AG04449 (cell line): Measurements from ENCODE around the gene VAPB.

Experiments used
- CTCF ChIA-PET: fragments of 350-600 bp; formaldehyde crosslinking; extraction: SDS; loops from one replicate; lab custom pipeline; 2021; ENCODE audit warnings: antibody characterized with exemption; lab: Yijun Ruan, JAX
- POLR2A ChIA-PET: fragments of 400-600, 350-600 bp; formaldehyde crosslinking; extraction: SDS; loops from one replicate; lab custom pipeline; 2020; ENCODE audit warnings: antibody characterized with exemption, inconsistent platforms; lab: Yijun Ruan, JAX
- DNase-seq: peaks from one replicate; pipeline ENCODE4 v3.0.0-alpha.2; 2010; ENCODE audit warnings: low read depth, low spot score
- H3K4me3 ChIP-seq: 2 replicates; pipeline ENCODE4 v1.5.1; 2011; ENCODE audit warnings: low read depth, mild to moderate bottlenecking, control low read depth, low read length
- CTCF ChIP-seq: IDR thresholded peaks from one replicate; pipeline ENCODE4 v1.5.1; 2011; ENCODE audit warnings: mild to moderate bottlenecking, moderate library complexity, low read length, control low read depth, inconsistent platforms; ENCODE audit not compliant: insufficient read depth; ENCODE audit errors: missing control alignments

VAPB gene

GRCh38 chr20:58492074-58492718, 103.2 kb downstream of the VAPB start:
- POLR2A ChIA-PET = no interaction called here
- no peak for TF ChIP-seq CTCF
- no peak overlapping the region for H3K4me3 ChIP-seq
- DNase-seq = no peak
- CTCF ChIA-PET = interaction anchor here (0.9 to 1.0 kb wide), 2 partner anchors 11 to 15 kb away, joined by 3 to 4 read pairs; no protein-coding TSS in a partner anchor

GRCh38 chr20:58492795-58493524, 103.9 kb downstream of the VAPB start:
- no peak for TF ChIP-seq CTCF
- ChIA-PET POLR2A (no interaction called here), CTCF (interaction anchor here (1.5 to 1.8 kb wide), 2 partner anchors 12 to 159 kb away, joined by 5 read pairs; no protein-coding TSS in a partner anchor)

GRCh38 chr20:58494923-58495622, 106.0 kb downstream of the VAPB start:
- no peak for DNase-seq
- POLR2A ChIA-PET = no interaction called here
- H3K4me3 ChIP-seq = no peak overlapping the region
- CTCF ChIA-PET = interaction anchor here (1.8 kb wide), 1 partner anchor 157 kb away, joined by 5 read pairs; no protein-coding TSS in a partner anchor
- TF ChIP-seq CTCF = no peak

More at GRCh38 chr20:58492795-58493524, 103.9 kb downstream of the VAPB start:
- no peak for DNase-seq
- H3K4me3 ChIP-seq = no peak overlapping the region

- POLR2A ChIA-PET = no interaction called here
These were observed 106.8 kb downstream of the VAPB start for GRCh38 chr20:58495623-58496428.

GRCh38 chr20:58496429-58496769, 107.4 kb downstream of the VAPB start:
- ChIA-PET POLR2A (no interaction called here), CTCF (no interaction called here)
- H3K4me3 ChIP-seq = no peak overlapping the region
- DNase-seq = no peak
- no peak for TF ChIP-seq CTCF

More at GRCh38 chr20:58495623-58496428, 106.8 kb downstream of the VAPB start:
- H3K4me3 ChIP-seq = no peak overlapping the region
- no peak for TF ChIP-seq CTCF
- no peak for DNase-seq
- CTCF ChIA-PET = no interaction called here
